Uterus (tissue), 2 donors: ENCODE results near the gene AVL9.

Source experiments
- CTCF ChIP-seq, 4 experiments: fragments of 200-600 bp in 2 of 4; fragments of 450-650 bp in 2 of 4; sonication (generic) in 2 of 4; IDR thresholded peaks; one replicate each; pipeline ENCODE4 v1.5.1; 2016 to 2019; ENCODE audit warnings: antibody characterized with exemption in 4 of 4, mild to moderate bottlenecking in 2 of 4, moderate library complexity in 1 of 4
- POLR2A ChIP-seq, 2 donors: fragments of 450-650 bp; IDR thresholded peaks; one replicate each; pipeline ENCODE4 v1.6.1; 2016; ENCODE audit warnings: antibody characterized with exemption in 2 of 2, mild to moderate bottlenecking in 1 of 2, moderate library complexity in 1 of 2

GRCh38 chr7:32474008-32474407 lies 21.3 kb upstream of the AVL9 start:
- no peak for TF ChIP-seq CTCF (IDR thresholded peaks at IDR 0.05)
- TF ChIP-seq POLR2A (IDR thresholded peaks at IDR 0.05) = no peak
